Measurements from ENCODE around the gene CXCR6.

Gene CXCR6

DNA sequence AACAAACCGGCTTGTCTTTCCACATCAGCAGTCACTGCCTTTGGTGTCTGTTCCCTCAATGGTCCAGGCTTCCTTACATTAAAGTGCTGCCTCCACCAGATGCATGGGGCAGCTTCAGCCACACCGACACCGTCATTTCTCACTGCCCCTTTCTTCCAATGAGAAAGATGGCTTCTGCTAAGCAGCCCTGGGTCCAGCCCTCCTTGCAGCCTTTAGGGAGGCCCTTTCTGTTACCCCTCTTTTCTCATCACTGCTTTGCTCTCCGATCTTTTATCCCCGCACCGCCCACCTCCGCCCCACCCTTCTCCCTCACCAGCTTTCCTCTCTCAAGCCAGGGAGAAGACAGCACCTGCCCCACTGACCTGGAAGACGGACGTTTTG is 28.2 kb upstream of the CXCR6 start:
- TF ChIP-seq CTCF (conservative IDR thresholded peaks at IDR 0.05): no peak
- no peak overlapping the region for H3K27ac ChIP-seq

- no peak for TF ChIP-seq CTCF (conservative IDR thresholded peaks at IDR 0.05)
These were observed 27.6 kb upstream of the CXCR6 start for GRCh38 chr3:45915518-45916231.

DNA sequence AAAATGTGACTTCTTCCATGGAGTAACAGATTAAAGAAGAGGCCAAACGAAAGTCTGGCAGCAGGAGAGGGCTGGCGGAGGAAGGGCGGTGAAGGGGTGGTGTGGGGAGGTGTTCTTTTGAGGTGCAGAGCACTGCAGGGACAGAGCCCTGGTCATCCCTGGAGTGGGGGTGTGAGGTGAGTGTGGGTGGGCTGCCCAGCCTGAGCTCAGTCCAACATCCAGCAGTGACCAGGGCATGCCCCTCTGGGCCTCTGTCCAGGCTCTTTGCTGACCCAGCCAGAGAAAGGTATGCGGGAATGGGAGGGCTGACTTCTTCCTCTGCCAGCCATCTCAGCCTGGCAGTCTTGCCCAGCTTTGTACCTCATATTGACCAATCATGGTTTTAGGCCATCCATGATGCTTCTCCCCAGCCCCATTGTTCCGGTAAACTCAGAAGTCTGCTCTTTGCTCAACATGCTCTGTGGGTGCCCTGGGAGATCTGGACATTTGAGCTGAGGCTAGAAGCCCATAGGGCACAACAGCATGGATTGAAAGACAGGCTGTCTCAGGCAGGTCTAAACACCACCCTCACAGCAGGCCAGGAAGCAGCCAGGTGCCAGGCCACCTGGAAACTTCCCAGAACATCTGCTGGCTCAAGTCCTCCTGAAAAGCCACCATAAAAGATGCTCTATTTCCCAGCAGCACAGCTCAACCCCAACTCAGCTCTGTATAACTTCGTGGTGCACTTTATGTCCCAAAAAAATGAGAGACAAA is 25.9 kb upstream of the CXCR6 start:
- no peak for TF ChIP-seq CTCF (conservative IDR thresholded peaks at IDR 0.05)
- no peak overlapping the region for H3K27ac ChIP-seq

More at GRCh38 chr3:45915518-45916231, 27.6 kb upstream of the CXCR6 start:
- no peak overlapping the region for H3K27ac ChIP-seq

- H3K27ac ChIP-seq: no peak overlapping the region
- no peak for TF ChIP-seq CTCF (conservative IDR thresholded peaks at IDR 0.05)
These were observed 21.9 kb upstream of the CXCR6 start for GRCh38 chr3:45921158-45922038.

- no peak overlapping the region for H3K27ac ChIP-seq
- no peak for TF ChIP-seq CTCF (conservative IDR thresholded peaks at IDR 0.05)
These were observed 21.3 kb upstream of the CXCR6 start for GRCh38 chr3:45922039-45922326.

DNA sequence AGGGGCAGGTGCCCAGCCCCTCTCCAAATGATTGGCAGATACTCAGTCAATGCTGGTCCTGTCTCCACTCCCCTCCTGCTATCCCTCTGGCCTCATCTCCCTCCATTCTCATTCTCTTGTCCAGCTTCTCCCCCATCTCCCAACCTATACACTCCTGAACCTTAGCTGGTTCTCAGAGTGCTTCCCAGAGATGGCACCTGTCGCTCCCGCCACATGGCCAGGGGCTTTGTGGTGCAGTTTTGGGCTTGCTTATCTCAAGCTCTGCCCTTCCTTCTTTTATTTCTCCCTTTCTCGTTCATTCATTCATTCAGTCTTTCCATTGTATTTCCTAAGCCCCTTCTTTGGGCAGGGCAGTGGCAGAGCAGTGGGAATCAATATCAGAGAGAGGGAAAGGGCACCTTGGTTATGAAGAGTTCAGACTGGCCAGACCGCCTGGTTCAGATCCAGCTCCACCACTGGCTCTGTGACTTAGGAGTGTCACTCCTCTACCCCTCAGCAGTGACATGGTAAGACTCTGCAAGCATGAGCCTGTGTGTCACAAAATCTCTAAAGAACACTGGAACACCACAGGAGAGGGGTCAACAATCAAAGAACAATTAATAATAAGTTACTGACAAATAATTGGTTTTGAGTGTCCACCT is 20.2 kb upstream of the CXCR6 start:
- no peak overlapping the region for H3K27ac ChIP-seq
- no peak for TF ChIP-seq CTCF (conservative IDR thresholded peaks at IDR 0.05)

- TF ChIP-seq CTCF (conservative IDR thresholded peaks at IDR 0.05): no peak
- no peak overlapping the region for H3K27ac ChIP-seq
These were observed 19.5 kb upstream of the CXCR6 start for GRCh38 chr3:45923755-45924154.

Measured in VCaP (cell line).